ENCODE results near the gene HOXA3. TPM values are rescaled to one million over a fixed set of nuclear protein-coding genes. Genes with fewer than 3 reads are reported as not detected.

Gene HOXA3
- total RNA-seq, 1 experiment from 2014 or later, result not detected

DNA sequence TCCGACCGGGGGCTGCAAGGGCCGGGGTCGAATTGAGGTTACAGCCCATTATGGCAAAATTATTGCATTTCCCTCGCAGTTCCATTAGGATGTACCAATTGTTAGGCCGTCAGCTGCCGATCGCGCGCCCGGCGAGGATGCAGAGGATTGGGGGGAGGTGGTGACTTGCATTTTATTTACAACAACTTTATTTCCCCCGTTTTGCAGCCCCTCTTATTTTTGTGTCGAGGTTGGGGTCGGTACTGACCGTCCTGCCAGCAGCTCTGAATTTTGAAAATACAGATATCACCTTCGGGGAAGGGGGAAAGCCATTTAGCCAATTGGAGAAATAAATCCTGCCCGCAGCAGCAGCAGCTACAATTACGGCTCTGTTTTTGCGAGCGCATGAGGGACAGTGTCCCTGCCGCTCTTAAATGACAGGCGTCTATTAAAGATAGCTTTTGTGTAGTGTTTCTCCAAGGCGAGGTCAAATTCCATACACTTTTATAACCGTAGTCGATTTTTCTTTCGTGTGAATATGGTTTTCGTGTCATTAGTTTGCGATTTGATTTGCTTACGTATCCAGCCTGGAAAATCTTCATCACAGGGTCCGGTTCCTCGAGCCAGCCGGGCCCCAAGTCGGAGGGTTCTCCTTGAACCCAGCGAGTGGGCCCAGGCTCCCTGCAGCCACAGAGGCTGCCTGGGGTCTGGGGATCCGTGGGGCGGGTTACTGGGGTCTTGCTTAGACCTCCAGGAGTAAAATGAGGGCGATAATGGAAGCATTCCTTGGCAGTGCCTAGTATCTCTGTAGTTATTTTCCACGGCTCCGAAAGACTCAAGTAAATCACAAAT is 8.2 kb downstream of the HOXA3 start:
- peaks cover 16 to 28% of the 10 kb centered on the region in 2 experiments for H3K9me3 Mint-ChIP-seq
- peaks cover 97% of the 10 kb centered on the region for H3K27me3 ChIP-seq (ENCODE audit: insufficient read depth, low read length)
- TF ChIP-seq CTCF (conservative IDR thresholded peaks at IDR 0.05), result no peak
- no peaks in the 10 kb centered on the region for H4K20me1 ChIP-seq (ENCODE audit: control insufficient read depth, insufficient read depth, insufficient read length)
- H3K23me2 ChIP-seq (ENCODE audit: insufficient read length, low read depth, low read length, poor library complexity, severe bottlenecking), result peaks cover 14% of the 10 kb centered on the region
- H3K27ac Mint-ChIP-seq, result no peak overlapping the region
- H3K4me3 Mint-ChIP-seq, result no peak overlapping the region; a peak in 1 of 5 replicates
- H2BK5ac ChIP-seq (ENCODE audit: insufficient read length, low read length), result no peak overlapping the region
- H4K8ac ChIP-seq (replicated peaks; ENCODE audit: insufficient read length, low read depth, low read length), result no peak overlapping the region
- H3K4ac ChIP-seq (ENCODE audit: low read depth, low read length), result no peak overlapping the region
- no peak overlapping the region for H2AK5ac ChIP-seq (ENCODE audit: insufficient read length, low read length)
- no peak overlapping the region for H3K9ac ChIP-seq (ENCODE audit: extremely low read depth, insufficient read length, low read length)
- H3K4me1 ChIP-seq (ENCODE audit: insufficient read depth, low read length), result no peaks in the 10 kb centered on the region
- no peak overlapping the region for H2AFZ ChIP-seq (ENCODE audit: low read length)
- no peak overlapping the region for H3T11ph ChIP-seq (ENCODE audit: low read length)
- peaks cover 5 to 25% of the 10 kb centered on the region in 2 experiments for H3K4me1 Mint-ChIP-seq
- no peak overlapping the region for H2BK15ac ChIP-seq (ENCODE audit: low read depth, low read length)
- H2BK12ac ChIP-seq (ENCODE audit: insufficient read length, low read depth, low read length), result no peak overlapping the region
- H4K91ac ChIP-seq (ENCODE audit: insufficient read length, low read depth, low read length), result no peak overlapping the region
- H3K79me1 ChIP-seq (ENCODE audit: insufficient read depth, low read depth, low read length, poor library complexity, severe bottlenecking), result no peaks in the 10 kb centered on the region
- no peak overlapping the region for H3K18ac ChIP-seq (ENCODE audit: insufficient read length, low read depth, low read length)
- H3K36me3 Mint-ChIP-seq (ENCODE audit: insufficient read depth in 1 of 3, low read depth in 3 of 3), result no peaks in the 10 kb centered on the region; a peak in 3 of 7 replicates
- no peak overlapping the region for H3K14ac ChIP-seq (ENCODE audit: insufficient read depth, low read length)
- no peak overlapping the region for H2BK20ac ChIP-seq (ENCODE audit: low read depth, low read length, poor library complexity, severe bottlenecking)
- no CpG with 5 or more reads among the region's 40 CpGs for WGBS (ENCODE audit: extremely low coverage, insufficient read length, low lambda C conversion rate)
- H3K9me3 ChIP-seq (ENCODE audit: control insufficient read depth, low read depth, low read length), result no peaks in the 10 kb centered on the region
- peak overlapping the region; percentile 65 for H3K4me2 ChIP-seq (ENCODE audit: insufficient read depth, insufficient read length, low read length)
- DNase-seq, result no peak
- no peak overlapping the region for H2BK120ac ChIP-seq (ENCODE audit: low read depth, low read length, poor library complexity, severe bottlenecking)
- no peak overlapping the region for H4K5ac ChIP-seq (ENCODE audit: insufficient read length, low read depth, low read length)
- H3K56ac ChIP-seq (ENCODE audit: insufficient read length, low read depth, low read length), result no peak overlapping the region
- no peaks in the 10 kb centered on the region for H3K79me2 ChIP-seq (ENCODE audit: insufficient read depth, low read length)
- H3K27ac ChIP-seq (ENCODE audit: insufficient read length, low read depth, low read length), result no peak overlapping the region
- peaks cover 100% of the 10 kb centered on the region for H3K27me3 Mint-ChIP-seq (ENCODE audit: low read depth)
- H3K23ac ChIP-seq (ENCODE audit: insufficient read length, low read depth, low read length), result no peak overlapping the region

All from H9 (cell line).